ENCODE results near the gene PPM1G. TPM values are rescaled to one million over a fixed set of nuclear protein-coding genes. Genes with fewer than 3 reads are reported as not detected.

The PPM1G gene
- total RNA-seq, 4 donors from 2014 or later = 43.4 to 54.9 (median 51.7) TPM

GRCh38 chr2:27375513-27376099 is 33.8 kb downstream of the PPM1G start:
- H3K27me3 ChIP-seq = no peaks in the 10 kb centered on the region
- DNase-seq = no peak
- no peak for TF ChIP-seq EP300 (IDR thresholded peaks at IDR 0.05; ENCODE audit: low read depth)
- no peak for TF ChIP-seq POLR2AphosphoS5 (IDR thresholded peaks at IDR 0.05)
- TF ChIP-seq, protein P1, sequence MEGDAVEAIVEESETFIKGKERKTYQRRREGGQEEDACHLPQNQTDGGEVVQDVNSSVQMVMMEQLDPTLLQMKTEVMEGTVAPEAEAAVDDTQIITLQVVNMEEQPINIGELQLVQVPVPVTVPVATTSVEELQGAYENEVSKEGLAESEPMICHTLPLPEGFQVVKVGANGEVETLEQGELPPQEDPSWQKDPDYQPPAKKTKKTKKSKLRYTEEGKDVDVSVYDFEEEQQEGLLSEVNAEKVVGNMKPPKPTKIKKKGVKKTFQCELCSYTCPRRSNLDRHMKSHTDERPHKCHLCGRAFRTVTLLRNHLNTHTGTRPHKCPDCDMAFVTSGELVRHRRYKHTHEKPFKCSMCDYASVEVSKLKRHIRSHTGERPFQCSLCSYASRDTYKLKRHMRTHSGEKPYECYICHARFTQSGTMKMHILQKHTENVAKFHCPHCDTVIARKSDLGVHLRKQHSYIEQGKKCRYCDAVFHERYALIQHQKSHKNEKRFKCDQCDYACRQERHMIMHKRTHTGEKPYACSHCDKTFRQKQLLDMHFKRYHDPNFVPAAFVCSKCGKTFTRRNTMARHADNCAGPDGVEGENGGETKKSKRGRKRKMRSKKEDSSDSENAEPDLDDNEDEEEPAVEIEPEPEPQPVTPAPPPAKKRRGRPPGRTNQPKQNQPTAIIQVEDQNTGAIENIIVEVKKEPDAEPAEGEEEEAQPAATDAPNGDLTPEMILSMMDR (IDR thresholded peaks at IDR 0.05) = no peak
- H3K4me1 ChIP-seq = peaks cover 18 to 42% (median 30%) of the 10 kb centered on the region in 4 donors
- H3K36me3 ChIP-seq = peaks cover 0 to 45% (median 20%) of the 10 kb centered on the region in 4 donors
- WGBS, 2 donors (ENCODE audit: low coverage in 1 of 2) = 80 to 90% methylated on average over 1 to 16 of the region's 20 CpGs
- no peak overlapping the region for H3K4me3 ChIP-seq
- intact Hi-C loops (cut with DNase I; ENCODE audit: low total_unique reads) (no loop called here), in situ Hi-C loops (cut with MboI; ENCODE audit: low pct_ligation_motif_present in 1 of 4, low pct_unique_long_range_greater_than_20kb in 1 of 4, low sequenced_read_pairs in 3 of 4) (no loop called here)
- H3K27ac ChIP-seq = no peak overlapping the region
- H3K9me3 ChIP-seq = no peaks in the 10 kb centered on the region

- TF ChIP-seq POLR2A (IDR thresholded peaks at IDR 0.05) (no peak), EP300 (IDR thresholded peaks at IDR 0.05; ENCODE audit: low read depth) (no peak), POLR2AphosphoS5 (IDR thresholded peaks at IDR 0.05) (no peak)
- TF ChIP-seq, protein P1 (IDR thresholded peaks at IDR 0.05) = no peak
- DNase-seq = no peak
- intact Hi-C loops (cut with DNase I; ENCODE audit: low total_unique reads) (no loop called here), in situ Hi-C loops (cut with MboI; ENCODE audit: low pct_ligation_motif_present in 1 of 4, low pct_unique_long_range_greater_than_20kb in 1 of 4, low sequenced_read_pairs in 3 of 4) (no loop called here)
- H3K9me3 ChIP-seq = no peaks in the 10 kb centered on the region
- 95% methylated on average over 5 of the region's 5 CpGs; no CpG with 5 or more reads in 1 of the 2 donors for WGBS, 2 donors (ENCODE audit: low coverage in 1 of 2)
- no peak overlapping the region for H3K27ac ChIP-seq
- no peak overlapping the region for H3K4me3 ChIP-seq
- H3K27me3 ChIP-seq = no peaks in the 10 kb centered on the region
- H3K4me1 ChIP-seq = peaks cover 22 to 38% (median 27%) of the 10 kb centered on the region in 4 donors
- peaks cover 0 to 45% (median 21%) of the 10 kb centered on the region in 4 donors for H3K36me3 ChIP-seq
Measured at GRCh38 chr2:27373567-27373966, 35.8 kb downstream of the PPM1G start.

GRCh38 chr2:27372937-27373336 is 36.5 kb downstream of the PPM1G start:
- no peak overlapping the region for H3K4me3 ChIP-seq
- WGBS, 2 donors (ENCODE audit: low coverage in 1 of 2) = 87% methylated on average over 6 of the region's 6 CpGs; no CpG with 5 or more reads in 1 of the 2 donors
- no peaks in the 10 kb centered on the region for H3K9me3 ChIP-seq
- no peak for DNase-seq
- H3K4me1 ChIP-seq = peaks cover 22 to 37% (median 26%) of the 10 kb centered on the region in 4 donors
- no peak for TF ChIP-seq EP300 (IDR thresholded peaks at IDR 0.05; ENCODE audit: low read depth)
- H3K36me3 ChIP-seq = peaks cover 0 to 47% (median 23%) of the 10 kb centered on the region in 4 donors
- no peaks in the 10 kb centered on the region for H3K27me3 ChIP-seq
- in situ Hi-C loops (cut with MboI; ENCODE audit: low pct_ligation_motif_present in 1 of 4, low pct_unique_long_range_greater_than_20kb in 1 of 4, low sequenced_read_pairs in 3 of 4) (no loop called here), intact Hi-C loops (cut with DNase I; ENCODE audit: low total_unique reads) (no loop called here)
- H3K27ac ChIP-seq = peak overlapping the region in 1 of 4 donors; percentile 95

GRCh38 chr2:27370816-27371620 is 38.4 kb downstream of the PPM1G start:
- peaks cover 0 to 48% (median 24%) of the 10 kb centered on the region in 4 donors for H3K36me3 ChIP-seq
- WGBS, 2 donors (ENCODE audit: low coverage in 1 of 2) = 2% methylated on average over 30 of the region's 46 CpGs; no CpG with 5 or more reads in 1 of the 2 donors
- H3K27me3 ChIP-seq = no peaks in the 10 kb centered on the region
- DNase-seq = peak; percentile 54
- intact Hi-C loops (cut with DNase I; ENCODE audit: low total_unique reads) = no loop called here
- H3K4me1 ChIP-seq = peaks cover 22 to 37% (median 26%) of the 10 kb centered on the region in 4 donors
- peak overlapping the region; percentile 92 to 96 (median 94) for H3K27ac ChIP-seq
- TF ChIP-seq POLR2AphosphoS5 (IDR thresholded peaks at IDR 0.05) (peak; percentile 43 to 60 (median 54)), EP300 (IDR thresholded peaks at IDR 0.05; ENCODE audit: low read depth) (no peak), POLR2A (IDR thresholded peaks at IDR 0.05) (peak; percentile 66)
- TF ChIP-seq, protein P1 (IDR thresholded peaks at IDR 0.05) = no peak
- H3K4me3 ChIP-seq = peak overlapping the region; percentile 82 to 95 (median 92)
- in situ Hi-C loops (cut with MboI; ENCODE audit: low pct_ligation_motif_present in 1 of 4, low pct_unique_long_range_greater_than_20kb in 1 of 4, low sequenced_read_pairs in 3 of 4) = no loop called here
- H3K9me3 ChIP-seq = no peaks in the 10 kb centered on the region
